GM19238 (cell line): ENCODE measurements around the gene HIPK1.
"Not testable (repeated sequence)": the region's sequence is repeated elsewhere in the genome, so short reads cannot be mapped to it uniquely, and the experiment has no call there.

Experiments
- DNase-seq: peaks from one replicate; pipeline ENCODE4 v3.0.0; 2011; ENCODE audit warnings: low spot score; ENCODE audit not compliant: insufficient read length

The HIPK1 gene

DNA sequence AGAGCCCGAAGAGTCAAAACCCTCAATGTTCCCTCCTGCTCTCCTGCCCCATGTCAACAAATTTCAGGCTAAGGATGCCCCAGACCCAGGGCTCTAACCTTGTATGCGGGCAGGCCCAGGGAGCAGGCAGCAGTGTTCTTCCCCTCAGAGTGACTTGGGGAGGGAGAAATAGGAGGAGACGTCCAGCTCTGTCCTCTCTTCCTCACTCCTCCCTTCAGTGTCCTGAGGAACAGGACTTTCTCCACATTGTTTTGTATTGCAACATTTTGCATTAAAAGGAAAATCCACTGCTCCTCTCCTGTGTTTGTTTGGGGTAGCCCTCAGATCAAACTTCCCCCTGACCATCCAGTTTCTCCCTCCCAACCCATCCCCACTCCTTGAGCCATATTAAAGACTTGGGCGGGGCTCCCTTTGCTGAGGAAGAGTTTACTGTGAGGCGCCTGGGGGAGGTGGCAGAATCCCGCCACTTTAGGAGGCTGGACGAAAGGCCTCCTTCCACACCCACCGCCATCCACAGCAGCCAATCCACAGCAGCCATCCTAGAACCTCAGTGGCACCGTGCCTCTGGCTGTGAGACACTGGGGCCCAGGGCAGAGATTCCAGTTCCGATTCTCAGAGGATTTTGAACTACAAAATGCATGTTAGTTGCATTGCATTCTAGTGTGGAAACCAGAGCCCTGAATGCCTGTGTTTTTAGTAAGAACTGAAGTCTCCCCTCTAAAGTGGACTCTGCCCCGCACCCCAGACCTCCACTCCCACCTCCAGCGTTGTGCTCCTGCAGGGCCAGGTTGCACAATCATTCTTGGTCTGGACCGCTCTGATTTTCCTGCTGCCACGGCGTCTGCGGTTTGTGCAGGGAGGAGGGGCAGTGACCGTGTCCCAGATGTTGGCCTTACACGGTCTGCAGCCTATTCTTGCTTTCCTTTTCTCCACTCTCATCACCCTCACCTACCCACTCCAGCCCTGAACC, 53.1 kb downstream of the HIPK1 start:
- DNase-seq = no peak

DNA sequence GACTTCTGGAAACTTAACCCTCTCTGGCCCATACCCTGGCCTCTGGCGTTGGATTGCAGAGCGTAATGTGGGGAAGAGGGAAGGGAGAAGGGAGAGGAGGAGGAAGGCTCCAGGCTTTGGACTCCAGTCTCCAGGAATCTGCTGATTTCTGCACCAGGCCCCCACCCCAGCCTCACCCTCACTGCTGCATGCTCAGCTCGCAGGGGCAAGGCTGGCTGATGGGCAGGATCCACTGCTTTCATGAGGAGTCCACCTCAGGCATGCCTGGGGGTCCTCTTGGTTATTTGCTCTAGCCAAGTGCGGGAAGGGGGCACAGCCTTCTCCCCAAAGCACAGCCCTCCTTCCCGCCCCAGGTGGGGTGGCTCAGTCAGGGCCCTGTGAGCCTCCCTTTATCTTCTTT, 53.8 kb downstream of the HIPK1 start:
- DNase-seq = no peak

DNA sequence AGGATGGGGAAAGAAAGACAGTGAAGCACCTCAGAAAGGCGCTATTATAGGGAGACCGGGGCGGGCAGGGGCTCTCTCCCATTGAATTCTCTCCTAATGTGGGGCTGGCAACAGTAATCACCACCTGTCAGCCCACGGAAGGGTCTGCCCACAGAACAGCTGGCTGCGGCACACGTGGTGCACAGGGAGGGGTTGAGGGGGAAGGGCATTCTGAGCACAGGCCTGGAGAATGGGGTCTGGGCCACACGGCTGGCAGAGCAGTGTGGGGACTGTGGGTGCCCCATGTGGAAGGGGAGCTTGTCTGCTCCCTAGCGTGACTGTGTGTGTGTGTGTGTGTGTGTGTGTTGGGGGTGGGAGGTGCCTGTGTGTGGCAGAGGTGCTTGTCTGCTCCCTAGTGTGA, 54.3 kb downstream of the HIPK1 start:
- DNase-seq = no peak

DNA sequence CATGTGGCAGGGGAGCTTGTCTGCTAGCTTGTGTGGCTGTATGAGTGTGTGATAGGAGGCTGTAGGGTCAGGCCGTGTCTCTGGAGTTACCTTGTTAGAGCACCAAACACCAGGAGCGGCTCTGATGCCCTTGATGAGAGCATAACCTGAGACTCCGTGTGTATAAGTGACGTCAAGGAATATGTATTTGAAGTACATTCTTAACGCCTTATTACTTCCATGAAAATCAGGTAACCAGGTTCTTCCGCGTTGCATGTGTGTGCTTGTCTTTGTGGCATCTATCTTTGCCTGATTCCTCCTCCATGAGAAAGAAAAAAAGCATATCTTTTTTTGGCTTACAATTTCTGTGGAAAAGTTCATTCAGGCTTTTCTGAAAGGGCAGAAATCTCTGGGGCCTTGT, 54.7 kb downstream of the HIPK1 start:
- no peak for DNase-seq

DNA sequence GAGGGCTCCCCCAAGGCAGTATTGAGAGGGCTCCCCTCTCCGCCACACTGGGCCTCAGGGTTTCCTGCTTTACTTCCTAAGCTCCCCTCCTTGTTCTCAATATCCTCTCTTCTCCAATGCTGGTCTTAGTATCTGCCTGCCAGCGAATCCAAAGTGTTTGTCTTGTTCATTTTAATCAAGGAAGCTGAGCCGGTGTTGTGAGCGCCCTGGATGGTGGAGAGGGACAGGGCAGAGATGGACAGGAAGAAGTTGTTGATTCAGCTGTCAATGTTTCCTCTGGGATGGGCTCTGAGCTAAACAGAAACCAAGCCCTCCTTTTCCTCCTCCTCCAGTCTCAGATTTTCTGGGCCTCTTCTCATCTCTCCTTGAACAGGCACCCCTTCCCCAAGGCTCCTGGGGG, 55.6 kb downstream of the HIPK1 start:
- no peak for DNase-seq

DNA sequence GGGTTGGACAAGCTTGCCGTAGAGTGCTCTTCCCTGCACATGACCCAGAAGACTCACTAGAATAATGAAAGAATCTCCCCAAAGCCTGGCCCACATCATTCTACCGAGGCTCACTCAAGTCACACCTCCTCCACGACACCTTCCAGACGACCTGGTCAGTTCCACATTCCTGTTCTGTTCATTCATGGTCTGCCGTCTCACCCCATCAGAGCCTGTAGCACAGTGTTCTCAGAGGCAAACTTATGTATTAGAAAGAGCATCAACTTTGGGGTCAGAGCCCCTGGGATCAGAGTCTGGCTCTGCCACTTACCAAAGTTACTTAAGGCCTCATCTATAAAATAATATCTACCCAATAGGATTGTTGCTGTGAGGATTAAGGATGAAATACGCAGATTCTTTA, 57.7 kb downstream of the HIPK1 start:
- DNase-seq = no peak

DNA sequence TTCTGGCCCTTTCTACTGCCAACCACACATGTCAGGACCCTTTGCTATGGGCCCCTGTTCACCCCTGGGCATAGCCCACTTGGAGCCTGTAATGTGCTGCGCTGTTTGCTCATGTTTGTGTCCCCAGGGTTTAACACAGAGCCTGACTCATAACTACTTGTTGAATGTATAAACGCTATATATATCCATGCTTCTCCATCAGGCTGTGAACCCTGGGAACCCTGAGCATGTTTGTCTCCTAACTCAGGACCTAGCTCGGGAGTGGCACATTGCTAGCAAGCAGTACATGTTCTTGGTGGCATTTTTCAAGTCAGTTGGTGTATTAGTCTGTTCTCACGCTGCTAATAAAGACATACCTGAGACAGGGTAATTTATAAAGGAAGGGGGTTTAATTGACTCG, 58.1 kb downstream of the HIPK1 start:
- no peak for DNase-seq

DNA sequence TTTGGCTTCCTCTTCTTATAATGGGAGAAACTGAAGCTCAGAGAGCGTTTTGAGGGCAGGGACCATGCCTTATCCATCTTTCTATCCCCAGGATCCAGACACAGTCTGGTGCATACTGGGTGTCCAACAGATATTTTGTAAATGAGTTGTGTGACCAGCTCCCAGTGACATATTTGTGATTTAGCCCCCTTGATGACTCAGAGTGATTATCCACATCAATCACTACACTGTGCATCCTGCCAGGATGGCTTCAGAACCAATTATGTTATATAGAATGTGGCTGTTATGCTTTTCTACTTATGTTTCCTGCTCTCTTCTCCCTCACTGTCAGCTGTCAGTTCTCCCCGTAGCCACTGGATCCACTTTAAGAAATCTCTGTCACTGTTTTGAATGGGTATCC, 61.4 kb downstream of the HIPK1 start:
- no peak for DNase-seq

DNA sequence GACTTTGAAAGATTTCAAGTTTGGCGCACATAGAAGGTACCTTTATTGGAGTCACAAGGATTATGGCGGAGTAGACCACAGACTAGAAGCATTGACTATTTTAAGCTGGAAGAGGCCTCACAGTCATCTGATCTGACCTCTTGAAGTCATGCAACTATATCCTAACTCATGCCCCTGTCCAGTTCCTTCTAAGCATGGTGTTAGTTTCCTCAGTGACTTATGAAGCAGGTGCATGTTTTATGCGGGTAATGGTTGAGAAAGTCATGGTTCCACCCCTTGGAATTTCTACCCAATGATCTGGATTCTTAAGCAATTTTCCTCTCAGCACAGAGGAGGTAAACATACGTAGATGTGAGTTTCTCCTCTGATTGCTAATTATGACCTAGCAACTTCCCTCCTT, 61.8 kb downstream of the HIPK1 start:
- DNase-seq = no peak

DNA sequence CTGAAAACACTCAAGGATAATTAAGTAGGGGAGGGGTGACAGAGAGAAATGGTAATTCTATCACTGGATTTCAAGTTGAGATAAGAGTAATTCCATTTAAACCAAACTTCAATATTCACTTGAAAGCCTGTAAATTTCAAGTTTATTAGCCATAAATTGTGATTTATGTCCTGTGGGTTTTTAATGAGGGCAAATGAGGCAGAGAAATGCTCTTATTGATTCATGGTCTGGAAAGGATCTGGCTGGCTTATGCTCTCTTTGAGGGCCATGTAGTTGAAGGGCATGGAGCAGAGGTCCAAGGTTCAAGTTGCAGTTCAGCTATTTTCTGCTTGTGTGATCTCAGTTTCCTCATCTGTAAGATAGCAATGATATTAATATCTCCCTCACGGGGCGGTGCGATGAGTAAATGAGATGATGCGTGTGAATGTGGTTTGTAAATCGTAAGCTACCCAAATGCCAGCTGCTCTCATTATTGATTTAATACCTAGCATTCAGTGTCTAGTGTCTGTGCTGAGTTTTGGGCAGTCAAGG, 62.4 kb downstream of the HIPK1 start:
- DNase-seq = no peak

DNA sequence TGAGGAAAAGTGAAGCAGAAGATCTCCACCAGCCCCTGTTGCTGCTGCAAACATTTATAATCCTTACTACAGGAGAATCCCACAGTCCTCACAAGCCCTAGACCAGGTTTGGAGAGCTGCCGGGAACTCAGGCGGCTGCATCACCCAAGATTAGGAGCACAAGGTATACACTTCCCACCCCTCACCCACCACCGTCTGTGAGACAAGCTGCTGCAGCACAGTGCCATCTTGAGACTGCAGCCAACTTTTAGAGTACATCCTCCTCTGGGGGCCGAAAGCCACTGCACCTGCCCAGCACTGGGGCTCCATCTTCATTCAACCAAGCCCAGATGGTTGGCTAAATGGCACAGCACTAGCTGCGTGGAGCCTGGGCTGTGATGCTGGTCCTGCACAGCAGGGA, 63.9 kb downstream of the HIPK1 start:
- DNase-seq = no peak

DNA sequence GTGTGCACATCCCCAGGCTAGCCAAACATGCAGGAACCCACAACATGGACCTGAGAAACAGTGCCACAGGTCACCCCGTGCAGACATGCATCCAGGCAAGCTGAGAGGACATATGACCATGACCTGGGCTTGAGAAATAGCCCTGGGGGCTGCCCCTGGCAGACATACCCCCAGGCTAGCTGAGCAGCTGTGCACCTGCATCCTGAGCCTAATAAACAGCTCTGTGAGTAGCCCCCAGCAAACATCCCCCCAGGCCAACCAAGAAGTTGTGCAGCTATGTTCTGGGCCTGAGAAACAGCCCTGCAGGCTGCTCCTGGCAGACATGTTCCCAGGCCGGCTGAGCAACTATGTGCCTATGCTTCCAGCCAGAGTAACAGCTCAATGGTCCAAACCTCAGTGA, 64.6 kb downstream of the HIPK1 start:
- no peak for DNase-seq

DNA sequence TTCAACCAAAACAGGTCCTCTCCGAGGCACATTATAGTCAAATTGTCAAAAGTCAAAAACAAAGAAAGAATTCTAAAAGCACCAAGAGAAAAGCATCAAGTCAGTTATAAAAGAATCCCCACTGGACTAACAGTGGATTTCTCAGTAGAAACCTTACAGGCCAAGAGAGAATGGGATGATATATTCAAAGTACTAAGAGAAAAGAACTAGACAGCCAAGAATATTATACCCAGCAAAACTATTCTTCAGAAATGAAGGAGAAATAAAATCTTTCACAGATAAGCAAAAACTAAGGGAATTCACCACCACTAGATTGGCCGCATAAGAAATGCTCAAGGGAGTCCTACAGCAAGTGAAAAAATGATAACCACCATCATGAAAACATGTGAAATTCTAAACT, 66.3 kb downstream of the HIPK1 start:
- DNase-seq = no peak

DNA sequence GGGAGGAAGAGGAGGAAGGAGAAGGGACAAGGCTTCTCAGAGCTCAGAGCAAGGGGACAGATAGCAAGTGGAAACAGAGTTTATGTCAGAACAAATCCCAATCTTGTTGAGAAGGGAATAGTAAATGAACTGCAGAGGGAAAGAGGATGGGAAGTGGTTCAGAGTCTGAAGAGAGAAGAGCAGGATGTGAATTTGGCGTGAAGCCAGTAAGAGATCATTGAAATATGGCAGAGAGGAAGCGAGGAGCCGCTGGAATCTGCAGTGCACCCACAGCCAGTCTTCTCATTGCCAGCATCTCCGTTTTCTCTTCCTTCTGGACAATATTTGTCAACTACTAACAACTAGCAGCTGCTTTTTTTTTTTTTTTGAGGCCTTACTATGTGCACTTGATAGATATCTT, 69.2 kb downstream of the HIPK1 start:
- DNase-seq = no peak

DNA sequence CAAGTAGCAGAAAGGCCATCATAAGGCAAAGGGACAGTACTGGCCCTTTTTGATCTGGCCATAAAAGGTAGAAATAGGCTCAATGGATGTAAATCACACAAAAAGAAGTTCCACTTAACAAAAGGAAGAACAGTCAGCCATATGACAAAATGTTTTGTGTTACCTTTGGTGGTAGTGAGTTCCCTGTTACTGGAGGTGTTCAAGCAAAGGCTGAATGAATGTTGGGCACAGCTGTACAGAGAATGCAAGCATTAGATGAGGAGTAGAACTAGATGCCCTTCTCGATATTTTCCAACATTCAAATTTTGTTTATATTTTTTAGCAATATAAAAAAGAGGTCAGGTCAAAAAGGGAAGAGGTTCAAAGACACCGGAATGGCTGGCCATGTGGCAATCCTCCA, 70.1 kb downstream of the HIPK1 start:
- DNase-seq = no peak

DNA sequence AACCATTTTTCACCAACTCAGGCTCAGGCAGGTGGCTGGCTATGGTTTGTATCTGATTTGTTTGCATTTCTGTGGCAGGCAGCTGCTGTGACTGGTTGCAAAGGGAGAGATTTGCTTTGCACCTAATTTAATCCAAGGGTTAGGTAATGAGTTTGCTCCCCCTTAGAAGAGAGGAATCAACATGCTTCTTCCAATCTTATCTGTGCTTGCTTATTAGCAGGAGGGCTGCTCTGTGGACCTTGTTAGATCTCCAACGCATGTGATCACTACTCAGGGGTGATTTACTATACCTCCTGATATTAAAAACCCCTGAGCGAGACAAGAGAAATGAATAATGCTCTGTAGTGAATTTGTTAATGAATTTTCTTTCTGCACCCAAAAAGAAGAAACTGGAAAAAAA, 70.7 kb downstream of the HIPK1 start:
- no peak for DNase-seq

DNA sequence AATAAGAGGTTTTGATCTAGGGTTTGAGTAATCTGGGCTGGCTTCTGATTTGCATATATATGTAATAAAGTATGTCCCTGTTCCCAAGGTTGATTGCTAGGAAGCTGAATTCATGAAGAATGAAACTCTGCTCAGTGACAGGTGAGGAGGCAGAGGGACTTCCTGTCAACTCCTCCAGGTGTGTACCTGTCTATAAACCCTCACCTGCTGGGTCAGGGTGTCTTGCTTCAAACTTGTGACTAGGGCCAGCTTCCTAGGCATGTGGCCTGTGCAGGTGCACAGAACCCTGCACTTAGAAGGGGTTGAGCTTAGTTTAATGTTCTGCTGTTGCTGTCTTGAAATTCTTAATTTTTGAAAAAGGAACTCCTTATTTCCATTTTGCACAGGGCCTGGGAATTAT, 71.3 kb downstream of the HIPK1 start:
- no peak for DNase-seq

DNA sequence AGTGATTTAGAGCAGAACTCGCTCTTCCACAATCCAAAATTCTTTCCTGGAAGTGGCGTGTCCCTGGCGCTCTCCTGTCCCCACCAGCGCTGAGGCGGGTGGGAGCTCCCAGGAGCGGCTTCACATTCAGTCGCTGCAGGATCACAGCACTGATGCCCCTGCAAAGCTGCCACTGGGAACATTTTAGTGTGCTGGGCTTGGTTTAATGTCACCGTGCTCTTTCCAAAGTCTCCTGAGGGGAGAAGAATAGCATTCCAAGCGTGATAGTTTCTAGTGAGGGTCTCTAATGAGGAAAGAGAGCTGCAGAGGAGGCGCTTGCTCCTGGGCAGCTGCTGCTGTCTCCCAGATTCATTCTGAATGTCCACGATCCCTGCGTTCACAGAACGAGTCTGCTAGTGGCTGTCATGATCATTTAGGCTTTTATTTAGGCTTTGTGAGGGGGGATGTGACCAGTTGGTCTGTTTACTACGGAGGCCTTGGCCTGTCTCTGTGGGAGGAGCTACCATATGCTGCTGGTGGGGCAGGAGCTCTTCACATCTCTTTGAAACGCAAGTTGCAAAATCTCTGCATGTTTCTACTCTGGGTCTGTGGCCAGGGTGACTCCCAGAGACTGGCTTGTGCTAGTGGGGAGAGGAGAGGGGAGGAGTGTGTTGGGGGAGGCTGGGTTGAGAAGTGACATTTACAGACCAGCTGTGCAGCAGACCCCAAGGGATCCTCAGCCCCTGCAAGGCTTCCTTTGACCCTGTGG, 73.5 kb downstream of the HIPK1 start:
- DNase-seq = no peak

DNA sequence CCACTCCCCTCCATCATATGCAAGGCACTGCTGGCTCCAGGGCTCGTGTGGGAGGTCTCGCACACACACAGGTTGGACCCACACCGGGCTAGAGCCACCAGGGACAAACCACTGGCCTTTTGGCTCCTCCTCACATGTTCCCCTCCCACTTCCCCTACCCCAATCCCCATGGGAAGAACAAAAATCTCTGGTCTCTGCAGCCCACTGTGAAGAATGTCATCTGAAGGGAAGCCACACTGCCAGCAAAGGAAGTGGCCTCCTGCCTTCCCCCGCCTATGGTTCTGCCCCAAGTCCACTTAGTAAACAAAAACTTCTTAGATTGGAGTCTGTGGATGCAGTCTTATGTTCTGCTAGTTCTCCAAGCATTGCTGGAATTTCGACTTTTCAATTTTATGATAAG, 74.3 kb downstream of the HIPK1 start:
- no peak for DNase-seq

DNA sequence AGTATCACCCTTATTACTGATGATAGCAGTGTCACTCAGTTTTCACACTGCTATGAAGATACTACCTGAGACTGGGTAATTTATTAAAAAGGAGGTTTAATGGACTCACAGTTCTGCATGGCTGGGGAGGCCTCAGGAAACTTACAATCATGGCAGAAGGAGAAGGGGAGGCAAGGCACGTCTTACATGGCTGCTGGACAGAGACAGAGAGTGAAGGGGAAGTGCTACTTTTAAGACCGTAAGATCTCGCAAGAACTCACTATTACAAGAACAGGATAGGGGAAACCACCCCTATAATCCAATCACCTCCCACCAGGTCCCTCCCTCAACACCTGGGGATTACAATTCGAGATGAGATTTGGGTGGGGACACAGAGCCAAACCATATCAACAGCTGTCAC, 77.7 kb downstream of the HIPK1 start:
- DNase-seq = not testable (repeated sequence)

DNA sequence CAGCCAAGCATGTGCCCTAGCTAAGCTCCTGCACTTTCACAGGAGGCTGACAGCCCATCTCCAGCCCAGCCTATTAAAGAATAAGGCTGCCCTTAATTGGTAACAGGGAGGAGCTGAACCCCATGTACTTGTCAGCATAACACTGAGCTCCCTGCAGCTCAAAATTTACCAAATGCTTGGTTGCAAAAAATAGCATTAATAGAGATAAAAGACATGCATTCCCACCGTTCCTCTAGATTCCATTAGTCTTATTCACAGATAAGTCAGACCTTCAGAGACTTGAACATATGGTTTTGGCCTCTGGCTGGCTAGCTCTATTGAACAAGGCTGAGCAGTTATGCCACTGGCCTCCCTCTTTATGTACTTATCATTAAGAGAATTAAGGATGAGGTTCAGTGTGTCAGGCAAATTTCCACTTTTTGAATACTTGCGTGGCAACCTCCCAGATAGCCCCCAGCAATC, 79.4 kb downstream of the HIPK1 start:
- no peak for DNase-seq

DNA sequence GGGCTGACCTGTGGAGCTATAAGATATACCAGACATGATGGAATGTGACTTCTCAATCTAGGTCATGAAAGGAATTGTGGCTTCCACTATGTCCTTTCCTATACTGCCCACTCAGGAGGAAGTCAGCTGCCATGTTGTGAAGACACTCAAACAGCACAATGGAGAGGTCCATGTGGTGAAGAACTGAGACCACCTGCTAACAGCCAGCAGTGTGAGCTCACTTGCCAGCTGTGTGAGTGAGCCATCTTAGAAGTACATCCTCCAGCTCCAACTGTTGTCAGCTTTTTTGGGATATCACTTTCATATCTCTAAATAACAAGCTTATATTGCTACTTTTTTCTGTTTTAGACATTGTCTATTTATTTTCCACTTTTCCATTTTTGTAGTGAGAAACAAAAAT, 79.9 kb downstream of the HIPK1 start:
- DNase-seq = no peak
